ENCODE results near the gene HOXD4.

DNA sequence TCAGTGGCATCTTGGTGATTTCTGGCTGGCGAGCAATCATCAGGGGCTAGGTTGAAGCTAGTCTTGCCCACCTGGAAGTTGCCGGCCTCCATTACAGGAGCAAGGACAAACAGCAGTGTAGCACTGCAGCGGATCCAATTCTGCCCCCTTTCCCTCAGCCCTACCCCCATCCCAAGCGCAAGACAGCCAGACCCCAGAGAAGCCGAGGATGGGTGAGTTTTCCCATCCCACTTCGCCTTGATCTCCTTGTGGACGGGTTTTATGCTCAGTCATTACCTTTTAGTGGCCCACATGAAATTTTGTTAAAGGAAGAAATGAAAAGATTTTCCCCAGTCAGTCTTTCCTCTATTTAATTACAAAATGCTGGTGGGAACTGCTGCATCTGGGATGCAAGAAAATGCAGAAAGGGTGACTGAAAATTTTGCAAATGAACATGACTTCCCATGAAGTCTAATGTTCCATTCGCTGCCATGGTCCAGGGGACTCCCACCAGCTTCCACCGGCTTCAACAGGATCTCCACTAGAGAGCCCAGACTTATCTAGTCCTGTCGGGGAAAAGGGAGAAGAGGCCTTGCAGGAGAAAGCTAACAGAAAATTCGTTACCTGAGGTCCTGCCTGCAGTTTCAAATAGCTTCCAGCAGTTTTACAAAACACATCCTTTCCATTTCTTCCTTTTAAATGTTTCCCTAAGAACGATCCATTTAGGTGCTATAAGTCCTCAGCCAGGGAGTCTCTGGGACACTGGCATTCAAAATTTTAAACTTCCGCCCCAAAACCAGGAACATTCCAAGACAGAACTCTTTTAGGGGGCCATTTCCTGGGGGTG lies 30.8 kb upstream of the HOXD4 start:
- TF ChIP-seq ZFP30 (CRISPR knock-in tag; IDR thresholded peaks at IDR 0.05) (no peak), ARNTL (CRISPR knock-in tag; IDR thresholded peaks at IDR 0.05; ENCODE audit: borderline replicate concordance, low read depth) (no peak), CREB5 (CRISPR knock-in tag; IDR thresholded peaks at IDR 0.05; ENCODE audit: low read depth) (no peak)

All from SK-N-SH treated with all-trans-retinoic acid at 6 μM for 48 hours (cell line).